Activated naive CD4-positive, alpha-beta T cell treated with anti-CD3 and anti-CD28 coated beads, Interleukin-2, amount 50 U/mL, for 24 hours (primary cell): ENCODE measurements around the gene MS4A5.

ENCODE experiments used
- H3K27ac Mint-ChIP-seq: one replicate; pipeline ENCODE4 v1.8.0; 2021; ENCODE audit warnings: mild to moderate bottlenecking, mixed read lengths
- H3K27me3 Mint-ChIP-seq: one replicate; pipeline ENCODE4 v1.8.0; 2021; ENCODE audit warnings: mixed read lengths
- H3K36me3 Mint-ChIP-seq: one replicate; pipeline ENCODE4 v1.8.0; 2021; ENCODE audit warnings: mixed read lengths
- H3K4me1 Mint-ChIP-seq: one replicate; pipeline ENCODE4 v1.8.0; 2021; ENCODE audit warnings: mixed read lengths
- H3K4me3 Mint-ChIP-seq: one replicate; pipeline ENCODE4 v1.8.0; 2021; ENCODE audit warnings: mild to moderate bottlenecking, mixed read lengths
- H3K9me3 Mint-ChIP-seq: one replicate; pipeline ENCODE4 v1.8.0; 2021; ENCODE audit warnings: mixed read lengths

The MS4A5 gene

GRCh38 chr11:60454212-60454611 lies 24.8 kb downstream of the MS4A5 start:
- H3K36me3 Mint-ChIP-seq, result no peaks in the 10 kb centered on the region
- peaks cover 4% of the 10 kb centered on the region for H3K27me3 Mint-ChIP-seq
- H3K4me1 Mint-ChIP-seq, result no peaks in the 10 kb centered on the region
- no peak overlapping the region for H3K27ac Mint-ChIP-seq
- H3K9me3 Mint-ChIP-seq, result no peaks in the 10 kb centered on the region
- no peak overlapping the region for H3K4me3 Mint-ChIP-seq

GRCh38 chr11:60455531-60456042 lies 26.2 kb downstream of the MS4A5 start, which contains the start of gene MS4A1:
MS4A1 (plus strand) TSS chr11:60455847; CDS start chr11:60462375, 6,528 bp downstream.
- Mint-ChIP-seq H3K4me3 (no peak within 1 kb of the TSS), H3K27me3 (peaks cover 4% of the 10 kb centered on the region), H3K4me1 (no peaks in the 10 kb centered on the region), H3K9me3 (no peaks in the 10 kb centered on the region), H3K27ac (no peak within 1 kb of the TSS), H3K36me3 (no peaks in the 10 kb centered on the region)

- H3K36me3 Mint-ChIP-seq, result no peaks in the 10 kb centered on the region
- H3K4me3 Mint-ChIP-seq, result no peak overlapping the region
- no peak overlapping the region for H3K27ac Mint-ChIP-seq
- no peaks in the 10 kb centered on the region for H3K9me3 Mint-ChIP-seq
- peaks cover 4% of the 10 kb centered on the region for H3K27me3 Mint-ChIP-seq
- H3K4me1 Mint-ChIP-seq, result no peaks in the 10 kb centered on the region
Measured at GRCh38 chr11:60457576-60457975, 28.2 kb downstream of the MS4A5 start.

DNA sequence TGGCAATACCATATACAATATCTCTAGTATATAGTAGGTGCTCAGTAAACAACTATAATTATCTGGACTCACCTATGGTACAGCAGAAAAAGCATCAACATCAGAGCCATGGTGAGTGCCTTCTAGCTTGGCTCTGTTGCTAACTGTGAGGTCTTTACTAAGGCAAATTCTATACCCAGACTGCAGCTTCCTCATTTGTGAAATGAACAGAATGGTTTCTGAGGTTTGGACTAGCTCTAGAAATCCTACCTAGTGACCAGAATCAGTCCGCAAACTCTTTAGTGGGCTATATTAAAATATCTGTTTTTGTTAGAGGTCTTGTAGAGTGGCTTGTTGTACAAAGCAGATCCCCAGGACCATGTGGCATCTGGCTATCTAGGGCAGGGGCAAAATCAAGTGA lies 30.0 kb downstream of the MS4A5 start:
- Mint-ChIP-seq H3K27ac (no peak overlapping the region), H3K36me3 (no peaks in the 10 kb centered on the region), H3K4me3 (no peak overlapping the region), H3K27me3 (peaks cover 4% of the 10 kb centered on the region), H3K4me1 (no peaks in the 10 kb centered on the region), H3K9me3 (no peaks in the 10 kb centered on the region)

DNA sequence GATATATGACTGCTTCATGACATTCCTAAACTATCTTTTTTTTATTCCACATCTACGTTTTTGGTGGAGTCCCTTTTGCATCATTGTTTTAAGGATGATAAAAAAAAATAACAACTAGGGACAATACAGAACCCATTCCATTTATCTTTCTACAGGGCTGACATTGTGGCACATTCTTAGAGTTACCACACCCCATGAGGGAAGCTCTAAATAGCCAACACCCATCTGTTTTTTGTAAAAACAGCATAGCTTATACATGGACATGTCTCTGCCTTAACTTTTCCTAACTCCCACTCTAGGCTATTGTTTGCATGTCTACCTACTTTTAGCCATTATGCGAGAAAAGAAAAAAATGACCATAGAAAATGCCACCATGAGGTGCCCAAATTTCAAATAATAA lies 39.5 kb downstream of the MS4A5 start:
- H3K27ac Mint-ChIP-seq, result no peak overlapping the region
- H3K27me3 Mint-ChIP-seq, result peaks cover 5% of the 10 kb centered on the region
- H3K9me3 Mint-ChIP-seq, result no peaks in the 10 kb centered on the region
- no peak overlapping the region for H3K4me3 Mint-ChIP-seq
- H3K4me1 Mint-ChIP-seq, result no peaks in the 10 kb centered on the region
- no peaks in the 10 kb centered on the region for H3K36me3 Mint-ChIP-seq

DNA sequence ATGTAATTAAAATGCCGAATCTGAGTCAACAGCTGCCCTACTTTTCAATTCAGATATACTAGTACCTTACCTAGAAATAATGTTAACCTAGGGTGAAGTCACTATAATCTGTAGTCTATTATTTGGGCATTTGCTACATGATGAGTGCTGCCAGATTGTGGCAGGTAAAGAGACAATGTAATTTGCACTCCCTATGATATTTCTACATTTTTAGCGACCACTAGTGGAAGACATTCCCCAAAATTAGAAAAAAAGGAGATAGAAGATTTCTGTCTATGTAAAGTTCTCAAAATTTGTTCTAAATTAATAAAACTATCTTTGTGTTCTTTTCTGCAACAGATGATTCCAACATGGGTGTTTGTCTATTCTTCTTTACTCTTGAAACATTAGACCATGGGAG lies 40.4 kb downstream of the MS4A5 start:
- Mint-ChIP-seq H3K4me3 (no peak overlapping the region), H3K27me3 (peaks cover 5% of the 10 kb centered on the region), H3K27ac (no peak overlapping the region), H3K9me3 (no peaks in the 10 kb centered on the region), H3K36me3 (no peaks in the 10 kb centered on the region), H3K4me1 (no peaks in the 10 kb centered on the region)

- no peaks in the 10 kb centered on the region for H3K9me3 Mint-ChIP-seq
- H3K27ac Mint-ChIP-seq, result no peak overlapping the region
- H3K4me3 Mint-ChIP-seq, result no peak overlapping the region
- no peaks in the 10 kb centered on the region for H3K4me1 Mint-ChIP-seq
- peaks cover 5% of the 10 kb centered on the region for H3K27me3 Mint-ChIP-seq
- no peaks in the 10 kb centered on the region for H3K36me3 Mint-ChIP-seq
Measured at GRCh38 chr11:60477035-60477445, 47.7 kb downstream of the MS4A5 start.

- Mint-ChIP-seq H3K27ac (no peak overlapping the region), H3K9me3 (no peaks in the 10 kb centered on the region), H3K36me3 (no peaks in the 10 kb centered on the region), H3K4me3 (no peak overlapping the region), H3K4me1 (no peaks in the 10 kb centered on the region), H3K27me3 (peaks cover 2% of the 10 kb centered on the region)
Measured at GRCh38 chr11:60482361-60482760, 53.0 kb downstream of the MS4A5 start.

DNA sequence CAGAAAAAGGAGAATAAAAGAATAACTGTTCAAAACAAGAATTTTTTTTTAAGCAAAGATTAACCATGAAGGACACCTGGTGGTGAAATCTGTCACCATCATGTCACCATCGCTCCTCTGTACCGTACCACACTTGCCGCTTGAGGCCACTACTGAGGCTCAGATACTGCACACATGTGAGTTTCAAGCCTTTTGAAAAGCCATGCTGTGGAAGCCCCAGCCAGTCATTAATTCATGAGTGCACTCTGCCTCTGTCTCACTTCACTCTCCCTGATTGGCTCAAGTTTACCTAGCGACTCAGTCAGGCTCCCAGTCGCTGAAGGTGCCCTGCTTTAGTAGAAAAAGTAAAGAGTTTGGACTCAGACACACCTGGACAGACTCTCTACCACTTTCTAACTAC lies 56.6 kb downstream of the MS4A5 start:
- Mint-ChIP-seq H3K4me3 (no peak overlapping the region), H3K27ac (no peak overlapping the region), H3K4me1 (no peaks in the 10 kb centered on the region), H3K9me3 (no peaks in the 10 kb centered on the region), H3K27me3 (peaks cover 2% of the 10 kb centered on the region), H3K36me3 (no peaks in the 10 kb centered on the region)

GRCh38 chr11:60492488-60493009 lies 63.2 kb downstream of the MS4A5 start, which contains the start of gene MS4A12:
MS4A12 (plus strand) TSS chr11:60492778; CDS start chr11:60497319, 4,541 bp downstream.
- Mint-ChIP-seq H3K36me3 (no peaks in the 10 kb centered on the region), H3K4me1 (no peaks in the 10 kb centered on the region), H3K9me3 (no peaks in the 10 kb centered on the region), H3K27ac (no peak within 1 kb of the TSS), H3K4me3 (no peak within 1 kb of the TSS), H3K27me3 (peaks cover 13% of the 10 kb centered on the region)

GRCh38 chr11:60493454-60493853 lies 64.1 kb downstream of the MS4A5 start:
- no peaks in the 10 kb centered on the region for H3K4me1 Mint-ChIP-seq
- H3K36me3 Mint-ChIP-seq, result no peaks in the 10 kb centered on the region
- peaks cover 15% of the 10 kb centered on the region for H3K27me3 Mint-ChIP-seq
- no peak overlapping the region for H3K27ac Mint-ChIP-seq
- no peak overlapping the region for H3K4me3 Mint-ChIP-seq
- H3K9me3 Mint-ChIP-seq, result no peaks in the 10 kb centered on the region
